ENCODE measurements around the gene HIPK2.

HIPK2 gene

GRCh38 chr7:139730746-139731612, 46.8 kb downstream of the HIPK2 start:
- no peak for DNase-seq (ENCODE audit: low spot score)
- in situ Hi-C loops (cut with MboI; ENCODE audit: low sequenced_read_pairs, unreplicated experiment) = no loop called here
- TF ChIP-seq, protein P1, sequence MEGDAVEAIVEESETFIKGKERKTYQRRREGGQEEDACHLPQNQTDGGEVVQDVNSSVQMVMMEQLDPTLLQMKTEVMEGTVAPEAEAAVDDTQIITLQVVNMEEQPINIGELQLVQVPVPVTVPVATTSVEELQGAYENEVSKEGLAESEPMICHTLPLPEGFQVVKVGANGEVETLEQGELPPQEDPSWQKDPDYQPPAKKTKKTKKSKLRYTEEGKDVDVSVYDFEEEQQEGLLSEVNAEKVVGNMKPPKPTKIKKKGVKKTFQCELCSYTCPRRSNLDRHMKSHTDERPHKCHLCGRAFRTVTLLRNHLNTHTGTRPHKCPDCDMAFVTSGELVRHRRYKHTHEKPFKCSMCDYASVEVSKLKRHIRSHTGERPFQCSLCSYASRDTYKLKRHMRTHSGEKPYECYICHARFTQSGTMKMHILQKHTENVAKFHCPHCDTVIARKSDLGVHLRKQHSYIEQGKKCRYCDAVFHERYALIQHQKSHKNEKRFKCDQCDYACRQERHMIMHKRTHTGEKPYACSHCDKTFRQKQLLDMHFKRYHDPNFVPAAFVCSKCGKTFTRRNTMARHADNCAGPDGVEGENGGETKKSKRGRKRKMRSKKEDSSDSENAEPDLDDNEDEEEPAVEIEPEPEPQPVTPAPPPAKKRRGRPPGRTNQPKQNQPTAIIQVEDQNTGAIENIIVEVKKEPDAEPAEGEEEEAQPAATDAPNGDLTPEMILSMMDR (IDR thresholded peaks at IDR 0.05; ENCODE audit: borderline replicate concordance, control extremely low read depth, extremely low read depth, insufficient read depth, missing control alignments) = no peak

DNA sequence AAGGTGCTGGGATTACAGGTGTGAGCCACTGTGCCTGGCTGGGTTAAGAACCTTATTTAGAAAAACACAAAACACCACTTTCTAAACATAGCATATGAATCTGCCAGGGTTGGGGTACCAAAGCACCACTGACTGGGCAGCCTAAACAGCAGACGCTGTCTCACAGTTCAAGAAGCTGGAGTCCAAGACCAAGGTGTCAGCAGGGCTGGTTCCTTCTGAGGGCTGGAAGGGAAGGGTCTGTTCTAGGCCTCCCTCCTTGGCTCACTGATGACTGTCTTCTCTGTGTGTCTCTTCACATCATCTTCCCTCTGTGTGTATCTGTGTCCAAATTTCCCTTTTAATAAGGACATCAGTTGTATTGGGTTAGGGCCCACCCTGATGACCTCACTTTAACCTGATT, 49.6 kb downstream of the HIPK2 start:
- TF ChIP-seq, protein P1 (IDR thresholded peaks at IDR 0.05; ENCODE audit: borderline replicate concordance, control extremely low read depth, extremely low read depth, insufficient read depth, missing control alignments) = no peak
- in situ Hi-C loops (cut with MboI; ENCODE audit: low sequenced_read_pairs, unreplicated experiment) = no loop called here
- DNase-seq (ENCODE audit: low spot score) = no peak

DNA sequence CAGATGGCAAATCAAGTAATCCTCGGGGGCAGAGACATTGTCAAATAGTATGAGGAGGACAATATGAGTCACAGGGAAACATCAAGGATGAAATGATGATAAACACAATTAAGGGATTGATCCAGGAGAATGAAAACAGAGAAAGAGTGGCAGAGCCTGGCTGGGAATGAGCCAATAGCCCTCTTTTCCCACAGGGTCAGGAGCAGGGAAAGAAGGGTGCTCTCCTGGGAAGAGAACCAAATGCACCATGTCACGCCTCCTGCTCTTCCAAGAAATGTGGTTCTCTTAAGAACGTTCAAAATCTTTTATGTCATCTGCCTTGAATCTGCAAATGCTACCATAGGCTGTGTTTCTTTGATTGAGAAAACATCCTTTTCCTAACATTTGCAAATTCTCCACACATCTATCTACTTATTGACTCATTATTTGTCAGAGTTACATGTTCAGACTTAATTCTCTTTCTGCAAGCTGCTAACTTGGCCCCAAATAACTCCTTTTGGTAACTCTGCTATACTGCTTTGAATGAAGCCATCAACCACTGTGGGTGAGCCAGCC, 50.6 kb downstream of the HIPK2 start:
- TF ChIP-seq, protein P1 (IDR thresholded peaks at IDR 0.05; ENCODE audit: borderline replicate concordance, control extremely low read depth, extremely low read depth, insufficient read depth, missing control alignments) = no peak
- in situ Hi-C loops (cut with MboI; ENCODE audit: low sequenced_read_pairs, unreplicated experiment) = no loop called here
- no peak for DNase-seq (ENCODE audit: low spot score)

DNA sequence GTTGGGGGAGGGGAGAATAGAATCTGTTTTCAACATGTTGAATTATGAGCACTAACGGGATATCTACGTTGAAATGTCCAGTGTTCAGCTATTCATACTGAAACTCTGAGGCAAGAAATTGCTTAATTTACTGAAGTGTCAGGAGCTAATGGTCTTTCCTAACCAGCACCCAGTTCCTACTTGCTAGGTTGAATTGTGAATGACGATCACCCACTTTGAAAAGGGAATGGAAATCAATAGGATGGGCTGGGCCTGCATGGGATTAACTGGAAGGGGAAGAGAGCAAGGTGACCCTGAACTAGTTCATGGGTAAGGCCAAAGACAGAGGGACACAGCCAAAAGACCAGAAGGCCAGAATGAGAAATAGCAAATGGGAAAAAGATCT, 51.3 kb downstream of the HIPK2 start:
- in situ Hi-C loops (cut with MboI; ENCODE audit: low sequenced_read_pairs, unreplicated experiment) = no loop called here
- TF ChIP-seq, protein P1 (IDR thresholded peaks at IDR 0.05; ENCODE audit: borderline replicate concordance, control extremely low read depth, extremely low read depth, insufficient read depth, missing control alignments) = no peak
- DNase-seq (ENCODE audit: low spot score) = no peak

GRCh38 chr7:139725858-139726484, 51.8 kb downstream of the HIPK2 start:
- no peak for DNase-seq (ENCODE audit: low spot score)
- TF ChIP-seq, protein P1 (IDR thresholded peaks at IDR 0.05; ENCODE audit: borderline replicate concordance, control extremely low read depth, extremely low read depth, insufficient read depth, missing control alignments) = no peak
- in situ Hi-C loops (cut with MboI; ENCODE audit: low sequenced_read_pairs, unreplicated experiment) = no loop called here

- TF ChIP-seq, protein P1 (IDR thresholded peaks at IDR 0.05; ENCODE audit: borderline replicate concordance, control extremely low read depth, extremely low read depth, insufficient read depth, missing control alignments) = no peak
- no peak for DNase-seq (ENCODE audit: low spot score)
- in situ Hi-C loops (cut with MboI; ENCODE audit: low sequenced_read_pairs, unreplicated experiment) = no loop called here
Measured at GRCh38 chr7:139725077-139725476, 52.7 kb downstream of the HIPK2 start.
